Calu3 (cell line): ENCODE data around the gene CCDC92. TPM values are rescaled to one million over a fixed set of nuclear protein-coding genes. Genes with fewer than 3 reads are reported as not detected.
"Not testable (repeated sequence)": the region's sequence is repeated elsewhere in the genome, so short reads cannot be mapped to it uniquely, and the experiment has no call there.

ENCODE experiments used
- BruUV-seq: library from RNA; stranded (reverse); fragments of 400-500 nt; replicated peaks from 2 replicates; lab custom pipeline; 2021; lab: Mats Ljungman, UMichigan
- CTCF ChIA-PET: fragments of 300-600 bp; sonication (Branson Sonifier 250); formaldehyde crosslinking; loops from one replicate; lab custom pipeline; 2022; ENCODE audit warnings: antibody characterized with exemption; lab: Charles Lee
- DNase-seq: peaks from one replicate; pipeline ENCODE4 v3.0.0; 2022
- H3K27ac Mint-ChIP-seq: one replicate; pipeline ENCODE4 v1.8.0; 2022; ENCODE audit warnings: mixed read lengths; ENCODE audit not compliant: unreplicated experiment
- H3K27me3 Mint-ChIP-seq: one replicate; pipeline ENCODE4 v1.8.0; 2022; ENCODE audit warnings: mixed read lengths; ENCODE audit not compliant: unreplicated experiment
- H3K36me3 Mint-ChIP-seq: one replicate; pipeline ENCODE4 v1.8.0; 2022; ENCODE audit warnings: mild to moderate bottlenecking, moderate library complexity, mixed read lengths; ENCODE audit not compliant: insufficient read depth, unreplicated experiment
- H3K4me1 Mint-ChIP-seq: one replicate; pipeline ENCODE4 v1.8.0; 2022; ENCODE audit warnings: mild to moderate bottlenecking, low read depth, mixed read lengths; ENCODE audit not compliant: unreplicated experiment
- H3K4me3 Mint-ChIP-seq: one replicate; pipeline ENCODE4 v1.8.0; 2022; ENCODE audit warnings: mild to moderate bottlenecking, low read depth, moderate library complexity, mixed read lengths; ENCODE audit not compliant: unreplicated experiment
- H3K9me3 Mint-ChIP-seq: one replicate; pipeline ENCODE4 v1.8.0; 2022; ENCODE audit warnings: low read depth, mixed read lengths; ENCODE audit not compliant: unreplicated experiment
- intact Hi-C: fragments of 100-400 bp; cut with micrococcal nuclease; formaldehyde crosslinking; loops from one replicate; pipeline ENCODE4 v1.10.0; 2022; ENCODE audit not compliant: unreplicated experiment
- total RNA-seq: library from RNA; stranded (reverse); gene quantifications from 2 replicates; pipeline ENCODE4 v1.2.3, GENCODE V29; 2022
- TF ChIP-seq, protein P1 (sequence below): fragments of 200-600 bp; IDR thresholded peaks from one replicate; pipeline ENCODE4 v1.8.0; 2022; ENCODE audit warnings: antibody characterized with exemption; ENCODE audit not compliant: unreplicated experiment

The CCDC92 gene
- total RNA-seq, 1 experiment from 2014 or later: 35.0 TPM

- TF ChIP-seq, protein P1, sequence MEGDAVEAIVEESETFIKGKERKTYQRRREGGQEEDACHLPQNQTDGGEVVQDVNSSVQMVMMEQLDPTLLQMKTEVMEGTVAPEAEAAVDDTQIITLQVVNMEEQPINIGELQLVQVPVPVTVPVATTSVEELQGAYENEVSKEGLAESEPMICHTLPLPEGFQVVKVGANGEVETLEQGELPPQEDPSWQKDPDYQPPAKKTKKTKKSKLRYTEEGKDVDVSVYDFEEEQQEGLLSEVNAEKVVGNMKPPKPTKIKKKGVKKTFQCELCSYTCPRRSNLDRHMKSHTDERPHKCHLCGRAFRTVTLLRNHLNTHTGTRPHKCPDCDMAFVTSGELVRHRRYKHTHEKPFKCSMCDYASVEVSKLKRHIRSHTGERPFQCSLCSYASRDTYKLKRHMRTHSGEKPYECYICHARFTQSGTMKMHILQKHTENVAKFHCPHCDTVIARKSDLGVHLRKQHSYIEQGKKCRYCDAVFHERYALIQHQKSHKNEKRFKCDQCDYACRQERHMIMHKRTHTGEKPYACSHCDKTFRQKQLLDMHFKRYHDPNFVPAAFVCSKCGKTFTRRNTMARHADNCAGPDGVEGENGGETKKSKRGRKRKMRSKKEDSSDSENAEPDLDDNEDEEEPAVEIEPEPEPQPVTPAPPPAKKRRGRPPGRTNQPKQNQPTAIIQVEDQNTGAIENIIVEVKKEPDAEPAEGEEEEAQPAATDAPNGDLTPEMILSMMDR: no peak
- H3K36me3 Mint-ChIP-seq: peaks cover 3% of the 10 kb centered on the region
- CTCF ChIA-PET: no interaction called here
- BruUV-seq: no TSS peak
- no peak for DNase-seq
- peaks cover 45% of the 10 kb centered on the region for H3K27me3 Mint-ChIP-seq
- H3K27ac Mint-ChIP-seq: no peak overlapping the region
- no peaks in the 10 kb centered on the region for H3K9me3 Mint-ChIP-seq
- intact Hi-C loops: no loop called here
- H3K4me1 Mint-ChIP-seq: no peaks in the 10 kb centered on the region
- H3K4me3 Mint-ChIP-seq: no peak overlapping the region
These were observed 55.2 kb downstream of the CCDC92 start for GRCh38 chr12:123917337-123917850.

- intact Hi-C loops: no loop called here
- no TSS peak for BruUV-seq
- TF ChIP-seq, protein P1: no peak
- DNase-seq: no peak
- Mint-ChIP-seq H3K9me3 (no peaks in the 10 kb centered on the region), H3K4me1 (no peaks in the 10 kb centered on the region), H3K27me3 (peaks cover 45% of the 10 kb centered on the region), H3K27ac (no peak overlapping the region), H3K4me3 (no peak overlapping the region), H3K36me3 (peaks cover 5% of the 10 kb centered on the region)
- CTCF ChIA-PET: no interaction called here
These were observed 55.9 kb downstream of the CCDC92 start for GRCh38 chr12:123916729-123917128.

DNA sequence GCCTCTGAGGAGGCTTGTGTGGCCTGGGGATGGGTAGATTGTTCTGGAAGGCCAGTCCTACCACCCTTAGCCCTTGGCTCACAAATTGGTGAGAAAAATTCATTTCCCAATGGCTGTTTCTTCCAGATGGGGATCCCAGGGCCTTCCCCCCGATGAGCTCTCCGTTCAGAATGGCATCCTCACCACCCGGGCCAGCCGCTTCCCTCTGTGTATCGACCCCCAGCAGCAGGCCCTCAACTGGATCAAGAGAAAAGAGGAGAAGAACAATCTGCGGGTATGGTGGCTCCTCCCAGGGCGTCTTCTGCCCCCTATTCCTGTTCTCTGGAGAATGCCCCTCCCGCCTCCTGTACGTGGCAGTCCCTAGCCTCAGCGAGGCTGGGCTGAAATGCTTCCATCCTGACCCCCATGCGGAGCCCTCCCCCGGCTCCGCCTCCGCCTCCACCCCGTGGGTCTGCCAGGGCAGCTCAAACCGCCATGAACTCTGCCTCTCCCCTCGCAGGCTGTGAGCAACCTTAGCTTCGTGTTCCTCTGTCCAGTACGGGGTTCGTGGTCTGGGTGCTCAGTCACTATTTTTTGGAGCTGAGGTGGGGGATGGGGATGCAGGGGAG lies 57.8 kb downstream of the CCDC92 start:
- H3K27me3 Mint-ChIP-seq: peaks cover 54% of the 10 kb centered on the region
- no TSS peak for BruUV-seq
- H3K36me3 Mint-ChIP-seq: peaks cover 5% of the 10 kb centered on the region
- H3K4me3 Mint-ChIP-seq: no peak overlapping the region
- TF ChIP-seq, protein P1: no peak
- no peaks in the 10 kb centered on the region for H3K4me1 Mint-ChIP-seq
- intact Hi-C loops: no loop called here
- no peaks in the 10 kb centered on the region for H3K9me3 Mint-ChIP-seq
- H3K27ac Mint-ChIP-seq: no peak overlapping the region
- no peak for DNase-seq
- CTCF ChIA-PET: no interaction called here

DNA sequence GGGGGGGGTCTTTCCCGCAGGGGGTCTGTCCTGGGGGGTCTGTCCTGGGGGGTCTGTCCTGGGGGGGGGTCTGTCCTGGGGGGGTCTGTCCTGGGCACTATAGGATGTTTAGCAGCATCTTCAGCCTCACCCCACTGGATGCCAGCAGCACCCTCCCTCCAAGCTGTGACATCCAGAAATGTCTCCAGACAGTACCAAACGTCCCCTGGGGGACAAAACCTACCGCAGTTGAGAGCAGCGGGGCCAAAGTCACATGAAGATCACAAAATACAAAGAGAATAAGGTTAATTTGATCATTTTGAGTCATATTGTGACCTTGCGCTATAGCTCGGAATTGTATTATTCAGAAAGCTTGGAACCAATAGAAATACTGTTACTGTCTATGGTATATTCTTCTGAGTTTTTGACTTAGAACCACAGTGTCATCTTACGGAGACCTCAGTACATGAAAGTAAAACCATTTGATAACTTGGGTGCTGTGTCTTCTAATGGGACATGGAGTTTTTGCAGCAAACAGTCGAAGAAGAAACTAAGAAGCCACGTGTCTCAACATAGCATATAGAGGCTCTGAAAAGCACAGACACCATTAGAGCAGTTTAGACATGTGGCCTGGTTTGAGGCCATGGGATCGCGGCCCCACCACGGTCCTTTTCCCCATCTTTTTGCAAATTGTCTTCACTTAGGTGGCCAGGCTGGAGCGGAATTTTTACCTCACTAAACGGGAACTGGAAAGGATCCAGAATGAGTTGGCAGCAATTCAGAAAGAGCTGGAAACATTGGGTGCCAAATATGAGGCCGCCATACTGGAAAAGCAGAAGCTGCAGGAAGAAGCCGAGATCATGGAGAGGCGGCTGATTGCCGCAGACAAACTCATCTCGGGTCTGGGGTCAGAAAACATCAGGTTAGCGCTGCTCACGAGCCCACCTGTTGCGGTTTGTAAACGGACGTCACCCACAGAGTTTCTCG lies 59.9 kb downstream of the CCDC92 start:
- Mint-ChIP-seq H3K36me3 (peaks cover 5% of the 10 kb centered on the region), H3K27ac (no peak overlapping the region), H3K4me3 (no peak overlapping the region), H3K4me1 (no peaks in the 10 kb centered on the region), H3K27me3 (peaks cover 76% of the 10 kb centered on the region), H3K9me3 (no peaks in the 10 kb centered on the region)
- no peak for DNase-seq
- BruUV-seq: no TSS peak
- CTCF ChIA-PET: no interaction called here
- TF ChIP-seq, protein P1: no peak
- intact Hi-C loops: no loop called here

- BruUV-seq, H3K27ac Mint-ChIP-seq, H3K4me1 Mint-ChIP-seq, DNase-seq, H3K36me3 Mint-ChIP-seq, H3K9me3 Mint-ChIP-seq, CTCF ChIA-PET, intact Hi-C loops, H3K4me3 Mint-ChIP-seq: not testable (repeated sequence)
- H3K27me3 Mint-ChIP-seq: peaks cover 76% of the 10 kb centered on the region
These were observed 60.8 kb downstream of the CCDC92 start for GRCh38 chr12:123911672-123912409.
